Lung (tissue), 12 donors: ENCODE measurements around the gene CFAP99. TPM values are rescaled to one million over a fixed set of nuclear protein-coding genes. Genes with fewer than 3 reads are reported as not detected.

ENCODE experiments used
- ATAC-seq: fragments of 200-7000 bp; cut with Tn5 transposase; one replicate; pipeline ENCODE4 v1.9.1; 2020; ENCODE audit warnings: moderate number of reproducible peaks; ENCODE audit not compliant: insufficient read depth, low FRiP score
- DNase-seq, 3 donors: peaks; one replicate each; pipeline ENCODE4 v3.0.0-alpha.2; 2013 to 2017
- H3K27ac ChIP-seq, 2 donors: one replicate each; pipeline ENCODE4 v1.5.1; 2013; ENCODE audit warnings: mild to moderate bottlenecking in 2 of 2, moderate library complexity in 2 of 2, control low read depth in 1 of 2, inconsistent platforms in 1 of 2, low read depth in 1 of 2, low read length in 1 of 2
- H3K27me3 ChIP-seq, 3 donors: one replicate each; pipeline ENCODE4 v1.5.1; 2013; ENCODE audit warnings: low read length in 2 of 3; ENCODE audit not compliant: control insufficient read depth in 3 of 3, insufficient read depth in 3 of 3
- H3K36me3 ChIP-seq, 4 donors: one replicate each; pipeline ENCODE4 v1.5.1; 2013; ENCODE audit warnings: low read length in 4 of 4, mild to moderate bottlenecking in 1 of 4, moderate library complexity in 1 of 4; ENCODE audit not compliant: control insufficient read depth in 4 of 4, insufficient read depth in 4 of 4
- H3K4me1 ChIP-seq, 5 donors: one replicate each; pipeline ENCODE4 v1.5.1; 2013; ENCODE audit warnings: low read length in 5 of 5, mild to moderate bottlenecking in 2 of 5, moderate library complexity in 1 of 5; ENCODE audit not compliant: control insufficient read depth in 5 of 5, insufficient read depth in 5 of 5
- H3K4me3 ChIP-seq: one replicate; pipeline ENCODE4 v1.5.1; 2013; ENCODE audit warnings: mild to moderate bottlenecking, control low read depth, moderate library complexity
- H3K9ac ChIP-seq, 2 donors: one replicate each; pipeline ENCODE4 v1.5.1; 2013; ENCODE audit warnings: low read length in 2 of 2, control low read depth in 1 of 2; ENCODE audit not compliant: insufficient read depth in 1 of 2
- H3K9me3 ChIP-seq, 4 donors: one replicate each; pipeline ENCODE4 v1.5.1; 2013; ENCODE audit warnings: low read length in 3 of 4, mild to moderate bottlenecking in 1 of 4, moderate library complexity in 1 of 4; ENCODE audit not compliant: control insufficient read depth in 4 of 4, insufficient read depth in 3 of 4
- WGBS, 2 donors: extraction: QIAGEN DNeasy Blood & Tissue Kit; methylation state at CpG; one replicate each; pipeline ENCODE4 v1.1.7; 2013; 5-methylcytosine and 5-hydroxymethylcytosine counted together
- polyA plus RNA-seq, 2 donors: library from polyadenylated mRNA; stranded (reverse); fragments of 200-250 nt; gene quantifications; one replicate each; pipeline ENCODE4 v1.2.1, GENCODE V29; 2013
- total RNA-seq, 2 donors: library from RNA; depleted of rRNA in 1 of 2; stranded (reverse); fragments of >200 nt in 1 of 2; gene quantifications; one replicate each; pipeline ENCODE4 v1.2.1, GENCODE V29; 2014 to 2021
- TF ChIP-seq, protein P1 (sequence below): IDR thresholded peaks from 2 replicates; pipeline ENCODE4 v1.5.1; 2012; ENCODE audit warnings: mild to moderate bottlenecking; ENCODE audit errors: control extremely low read depth, extremely low read depth
- donor health status: control.
- donor health status: control.
- donor health status: Bipolar disorder and iron deficiency.
- donor health status: healthy.
- donor health status: DM: yes; HTN: yes; CAD: no.

Gene CFAP99
- total and polyA plus RNA-seq, 4 donors: 2.1 to 12.1 (median 2.3) TPM

DNA sequence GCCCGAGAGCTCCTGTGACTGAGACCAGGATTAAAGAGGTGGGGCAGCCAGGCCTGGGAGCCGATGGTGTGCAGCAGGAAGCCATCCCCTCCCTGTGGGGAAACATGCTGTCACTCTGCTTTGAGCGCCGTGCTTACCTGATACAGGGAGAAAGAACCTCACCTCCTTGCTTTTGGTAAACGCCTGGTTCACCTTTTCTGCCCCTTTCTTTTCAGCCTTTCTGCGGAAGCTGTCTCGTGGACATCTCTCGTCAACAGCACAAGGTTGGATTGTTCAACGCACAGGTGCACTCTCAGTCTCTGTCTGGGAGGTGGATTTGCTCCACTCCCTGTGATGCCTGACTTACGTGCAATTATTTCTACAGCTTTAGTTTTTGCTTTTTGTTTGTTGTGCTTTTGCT is 12.3 kb upstream of the CFAP99 start:
- WGBS, 2 donors: 80 to 85% methylated on average over 10 of the region's 10 CpGs
- ATAC-seq (no peak), DNase-seq (no peak)
- Histone ChIP-seq H3K4me3 (no peak overlapping the region), H3K4me1 (peaks cover 0 to 17% (median 7%) of the 10 kb centered on the region in 5 donors), H3K27ac (no peak overlapping the region), H3K36me3 (no peaks in the 10 kb centered on the region), H3K9ac (no peak overlapping the region), H3K27me3 (peaks cover 0 to 20% (median 6%) of the 10 kb centered on the region in 3 donors), H3K9me3 (no peaks in the 10 kb centered on the region)
- TF ChIP-seq, protein P1, sequence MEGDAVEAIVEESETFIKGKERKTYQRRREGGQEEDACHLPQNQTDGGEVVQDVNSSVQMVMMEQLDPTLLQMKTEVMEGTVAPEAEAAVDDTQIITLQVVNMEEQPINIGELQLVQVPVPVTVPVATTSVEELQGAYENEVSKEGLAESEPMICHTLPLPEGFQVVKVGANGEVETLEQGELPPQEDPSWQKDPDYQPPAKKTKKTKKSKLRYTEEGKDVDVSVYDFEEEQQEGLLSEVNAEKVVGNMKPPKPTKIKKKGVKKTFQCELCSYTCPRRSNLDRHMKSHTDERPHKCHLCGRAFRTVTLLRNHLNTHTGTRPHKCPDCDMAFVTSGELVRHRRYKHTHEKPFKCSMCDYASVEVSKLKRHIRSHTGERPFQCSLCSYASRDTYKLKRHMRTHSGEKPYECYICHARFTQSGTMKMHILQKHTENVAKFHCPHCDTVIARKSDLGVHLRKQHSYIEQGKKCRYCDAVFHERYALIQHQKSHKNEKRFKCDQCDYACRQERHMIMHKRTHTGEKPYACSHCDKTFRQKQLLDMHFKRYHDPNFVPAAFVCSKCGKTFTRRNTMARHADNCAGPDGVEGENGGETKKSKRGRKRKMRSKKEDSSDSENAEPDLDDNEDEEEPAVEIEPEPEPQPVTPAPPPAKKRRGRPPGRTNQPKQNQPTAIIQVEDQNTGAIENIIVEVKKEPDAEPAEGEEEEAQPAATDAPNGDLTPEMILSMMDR: no peak

DNA sequence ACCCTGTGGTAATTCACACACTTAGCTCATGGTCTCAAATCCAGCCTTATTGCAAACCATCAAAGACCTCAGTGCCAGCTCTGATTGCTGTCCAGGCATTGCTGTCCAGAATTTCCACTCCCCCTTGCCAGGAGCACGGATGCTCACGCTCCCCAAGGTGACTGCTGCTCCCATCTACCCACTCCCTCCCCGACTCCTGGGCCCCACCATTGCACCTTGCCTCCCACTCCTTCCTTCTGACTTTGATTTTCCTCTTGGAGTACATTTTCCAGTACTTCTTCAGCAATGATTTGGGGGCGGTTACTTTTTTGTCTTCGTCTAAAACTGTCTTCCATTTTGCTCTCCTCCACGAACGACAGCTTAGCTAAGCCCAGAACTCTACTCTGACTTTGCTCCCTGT is 11.8 kb upstream of the CFAP99 start:
- DNase-seq (no peak), ATAC-seq (no peak)
- Histone ChIP-seq H3K4me3 (no peak overlapping the region), H3K27ac (no peak overlapping the region), H3K9ac (no peak overlapping the region), H3K4me1 (peaks cover 0 to 16% (median 7%) of the 10 kb centered on the region in 5 donors), H3K27me3 (peaks cover 0 to 20% (median 8%) of the 10 kb centered on the region in 3 donors), H3K9me3 (no peaks in the 10 kb centered on the region), H3K36me3 (no peaks in the 10 kb centered on the region)
- WGBS, 2 donors: 74 to 79% methylated on average over 7 of the region's 7 CpGs
- TF ChIP-seq, protein P1: no peak

GRCh38 chr4:2407991-2408342 is 10.8 kb upstream of the CFAP99 start:
- WGBS, 2 donors: 90 to 94% methylated on average over 3 of the region's 3 CpGs

More at GRCh38 chr4:2407991-2408342, 10.8 kb upstream of the CFAP99 start:
- Histone ChIP-seq H3K27me3 (peaks cover 0 to 14% (median 14%) of the 10 kb centered on the region in 3 donors), H3K4me3 (no peak overlapping the region), H3K27ac (no peak overlapping the region), H3K9me3 (no peaks in the 10 kb centered on the region), H3K4me1 (peaks cover 0 to 18% (median 0%) of the 10 kb centered on the region in 5 donors), H3K36me3 (no peaks in the 10 kb centered on the region), H3K9ac (no peak overlapping the region)
- ATAC-seq: no peak
- TF ChIP-seq, protein P1: no peak
- no peak for DNase-seq
